ENCODE data around the gene MIA2.

- no peak for TF ChIP-seq CTCF (IDR thresholded peaks at IDR 0.05)
- TF ChIP-seq POLR2A (IDR thresholded peaks at IDR 0.05), result no peak
- TF ChIP-seq POLR2AphosphoS5 (IDR thresholded peaks at IDR 0.05), result no peak
Measured at GRCh38 chr14:39365354-39365753, 131.6 kb downstream of the MIA2 start.
